ENCODE measurements around the gene PDE1C.

Gene PDE1C

GRCh38 chr7:31958226-31958625 lies 112.0 kb downstream of the PDE1C start:
- no peak for DNase-seq (ENCODE audit: low read depth)
- H3K4me3 ChIP-seq (ENCODE audit: low read depth, low read length) = no peak overlapping the region
- TF ChIP-seq MAX (IDR thresholded peaks at IDR 0.05; ENCODE audit: low read depth, low read length) = no peak
- no peak for TF ChIP-seq POLR2A (IDR thresholded peaks at IDR 0.05; ENCODE audit: extremely low read depth, insufficient read length)
- TF ChIP-seq MYC (IDR thresholded peaks at IDR 0.05; ENCODE audit: low read depth, low read length) = no peak
- no peak for TF ChIP-seq CTCF (IDR thresholded peaks at IDR 0.05; ENCODE audit: low read depth, low read length)

- no peak for TF ChIP-seq POLR2A (IDR thresholded peaks at IDR 0.05; ENCODE audit: extremely low read depth, insufficient read length)
- no peak overlapping the region for H3K4me3 ChIP-seq (ENCODE audit: low read depth, low read length)
- DNase-seq (ENCODE audit: low read depth) = no peak
These were observed 112.5 kb downstream of the PDE1C start for GRCh38 chr7:31957756-31958155.

- peak; percentile 37 for DNase-seq (ENCODE audit: low read depth)
- TF ChIP-seq MAX (IDR thresholded peaks at IDR 0.05; ENCODE audit: low read depth, low read length) = no peak
- no peak for TF ChIP-seq CTCF (IDR thresholded peaks at IDR 0.05; ENCODE audit: low read depth, low read length)
- TF ChIP-seq POLR2A (IDR thresholded peaks at IDR 0.05; ENCODE audit: extremely low read depth, insufficient read length) = no peak
- no peak for TF ChIP-seq MYC (IDR thresholded peaks at IDR 0.05; ENCODE audit: low read depth, low read length)
- H3K4me3 ChIP-seq (ENCODE audit: low read depth, low read length) = no peak overlapping the region
These were observed 113.0 kb downstream of the PDE1C start for GRCh38 chr7:31957090-31957720.

GRCh38 chr7:31955641-31956040 lies 114.6 kb downstream of the PDE1C start:
- DNase-seq (ENCODE audit: low read depth) = no peak
- TF ChIP-seq MYC (IDR thresholded peaks at IDR 0.05; ENCODE audit: low read depth, low read length) (no peak), POLR2A (IDR thresholded peaks at IDR 0.05; ENCODE audit: extremely low read depth, insufficient read length) (no peak), MAX (IDR thresholded peaks at IDR 0.05; ENCODE audit: low read depth, low read length) (no peak), CTCF (IDR thresholded peaks at IDR 0.05; ENCODE audit: low read depth, low read length) (no peak)
- H3K4me3 ChIP-seq (ENCODE audit: low read depth, low read length) = no peak overlapping the region

- no peak for DNase-seq (ENCODE audit: low read depth)
- H3K4me3 ChIP-seq (ENCODE audit: low read depth, low read length) = no peak overlapping the region
- no peak for TF ChIP-seq POLR2A (IDR thresholded peaks at IDR 0.05; ENCODE audit: extremely low read depth, insufficient read length)
- TF ChIP-seq CTCF (IDR thresholded peaks at IDR 0.05; ENCODE audit: low read depth, low read length) = no peak
- no peak for TF ChIP-seq MAX (IDR thresholded peaks at IDR 0.05; ENCODE audit: low read depth, low read length)
- no peak for TF ChIP-seq MYC (IDR thresholded peaks at IDR 0.05; ENCODE audit: low read depth, low read length)
These were observed 115.2 kb downstream of the PDE1C start for GRCh38 chr7:31955021-31955420.

GRCh38 chr7:31954500-31954899 lies 115.7 kb downstream of the PDE1C start:
- TF ChIP-seq MYC (IDR thresholded peaks at IDR 0.05; ENCODE audit: low read depth, low read length) = no peak
- no peak for TF ChIP-seq MAX (IDR thresholded peaks at IDR 0.05; ENCODE audit: low read depth, low read length)
- no peak for DNase-seq (ENCODE audit: low read depth)
- H3K4me3 ChIP-seq (ENCODE audit: low read depth, low read length) = no peak overlapping the region

GRCh38 chr7:31953432-31953831 lies 116.8 kb downstream of the PDE1C start:
- TF ChIP-seq POLR2A (IDR thresholded peaks at IDR 0.05; ENCODE audit: extremely low read depth, insufficient read length) (no peak), MYC (IDR thresholded peaks at IDR 0.05; ENCODE audit: low read depth, low read length) (no peak), MAX (IDR thresholded peaks at IDR 0.05; ENCODE audit: low read depth, low read length) (no peak)
- H3K4me3 ChIP-seq (ENCODE audit: low read depth, low read length) = no peak overlapping the region
- DNase-seq (ENCODE audit: low read depth) = no peak

All from NB4 (cell line).